Astrocyte of the spinal cord (primary cell): ENCODE results near the gene ARPC2.

ENCODE experiments used
- DNase-seq: peaks from one replicate; pipeline ENCODE4 v3.0.0; 2011; ENCODE audit warnings: low read depth, low spot score
- H3K4me3 ChIP-seq: 2 replicates; pipeline ENCODE4 v1.5.1; 2011; ENCODE audit warnings: low read depth, mild to moderate bottlenecking, low read length, moderate library complexity
- in situ Hi-C: cut with HindIII; loops from 2 replicates; pipeline ENCODE4 v1.10.0; 2017; ENCODE audit warnings: low sequenced_read_pairs
- TF ChIP-seq, protein P1 (sequence below): IDR thresholded peaks from 2 replicates; pipeline ENCODE4 v1.5.1; 2012; ENCODE audit warnings: low read depth, mild to moderate bottlenecking, low read length, inconsistent platforms

The ARPC2 gene

DNA sequence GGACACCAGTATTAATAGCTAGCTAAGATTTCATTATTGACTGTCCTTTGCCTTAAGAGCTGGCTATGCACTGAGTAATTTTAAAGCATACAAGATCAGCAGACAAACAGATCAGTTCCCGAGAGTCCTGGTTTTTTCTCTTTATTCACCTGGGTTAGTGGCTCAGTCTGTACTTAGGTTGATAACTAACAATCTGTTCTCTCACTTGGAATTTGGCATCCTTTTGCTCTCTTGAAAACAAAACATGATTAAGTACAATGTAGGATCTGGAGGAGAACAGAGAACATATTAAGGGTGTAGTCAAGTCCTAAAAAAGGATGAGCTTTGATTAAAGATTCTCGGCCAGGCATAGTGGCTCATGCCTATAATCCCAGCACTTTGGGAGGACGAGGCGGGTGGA, 16.6 kb downstream of the ARPC2 start:
- no peak for DNase-seq
- TF ChIP-seq, protein P1, sequence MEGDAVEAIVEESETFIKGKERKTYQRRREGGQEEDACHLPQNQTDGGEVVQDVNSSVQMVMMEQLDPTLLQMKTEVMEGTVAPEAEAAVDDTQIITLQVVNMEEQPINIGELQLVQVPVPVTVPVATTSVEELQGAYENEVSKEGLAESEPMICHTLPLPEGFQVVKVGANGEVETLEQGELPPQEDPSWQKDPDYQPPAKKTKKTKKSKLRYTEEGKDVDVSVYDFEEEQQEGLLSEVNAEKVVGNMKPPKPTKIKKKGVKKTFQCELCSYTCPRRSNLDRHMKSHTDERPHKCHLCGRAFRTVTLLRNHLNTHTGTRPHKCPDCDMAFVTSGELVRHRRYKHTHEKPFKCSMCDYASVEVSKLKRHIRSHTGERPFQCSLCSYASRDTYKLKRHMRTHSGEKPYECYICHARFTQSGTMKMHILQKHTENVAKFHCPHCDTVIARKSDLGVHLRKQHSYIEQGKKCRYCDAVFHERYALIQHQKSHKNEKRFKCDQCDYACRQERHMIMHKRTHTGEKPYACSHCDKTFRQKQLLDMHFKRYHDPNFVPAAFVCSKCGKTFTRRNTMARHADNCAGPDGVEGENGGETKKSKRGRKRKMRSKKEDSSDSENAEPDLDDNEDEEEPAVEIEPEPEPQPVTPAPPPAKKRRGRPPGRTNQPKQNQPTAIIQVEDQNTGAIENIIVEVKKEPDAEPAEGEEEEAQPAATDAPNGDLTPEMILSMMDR: no peak
- no peak overlapping the region for H3K4me3 ChIP-seq
- in situ Hi-C loops: no loop called here

DNA sequence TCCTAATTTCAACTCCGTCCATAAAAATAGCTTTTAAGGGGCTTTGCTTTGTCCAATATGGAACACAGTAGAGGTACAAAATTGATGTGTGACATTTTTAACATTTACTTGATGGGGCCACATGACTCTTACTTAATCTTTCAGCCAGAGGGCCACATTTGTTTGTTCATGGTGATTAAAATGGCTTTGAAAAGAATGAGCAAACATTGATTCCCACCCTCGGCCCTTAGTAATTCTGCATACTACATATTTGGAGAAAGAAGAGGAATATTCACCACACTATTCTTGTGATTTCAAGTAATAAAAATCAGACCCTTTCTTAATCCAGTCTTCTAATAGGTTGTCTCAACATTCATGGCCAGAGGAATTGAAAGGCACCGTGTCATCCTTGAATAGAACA, 17.5 kb downstream of the ARPC2 start:
- DNase-seq: no peak
- TF ChIP-seq, protein P1: no peak
- H3K4me3 ChIP-seq: no peak overlapping the region
- in situ Hi-C loops: no loop called here

DNA sequence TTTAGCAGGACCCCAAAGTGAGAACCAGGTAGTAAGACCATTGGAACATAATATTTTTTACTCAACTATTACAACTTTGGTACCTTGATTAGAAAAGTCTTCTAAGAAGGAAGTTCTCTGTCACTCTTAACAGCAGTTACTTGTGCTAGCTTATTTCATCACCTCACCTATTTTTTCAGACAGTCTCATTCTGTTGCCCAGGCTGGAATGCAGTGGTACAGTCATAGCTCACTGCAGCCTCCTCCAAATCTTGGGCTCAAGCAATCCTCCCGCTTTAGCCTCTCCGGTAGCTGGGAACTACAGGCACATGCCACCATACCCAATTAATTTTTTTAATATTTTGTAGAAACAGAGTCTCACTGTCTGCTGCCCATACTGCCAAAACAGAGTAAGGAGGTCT, 18.0 kb downstream of the ARPC2 start:
- in situ Hi-C loops: no loop called here
- H3K4me3 ChIP-seq: no peak overlapping the region
- DNase-seq: no peak
- TF ChIP-seq, protein P1: no peak

DNA sequence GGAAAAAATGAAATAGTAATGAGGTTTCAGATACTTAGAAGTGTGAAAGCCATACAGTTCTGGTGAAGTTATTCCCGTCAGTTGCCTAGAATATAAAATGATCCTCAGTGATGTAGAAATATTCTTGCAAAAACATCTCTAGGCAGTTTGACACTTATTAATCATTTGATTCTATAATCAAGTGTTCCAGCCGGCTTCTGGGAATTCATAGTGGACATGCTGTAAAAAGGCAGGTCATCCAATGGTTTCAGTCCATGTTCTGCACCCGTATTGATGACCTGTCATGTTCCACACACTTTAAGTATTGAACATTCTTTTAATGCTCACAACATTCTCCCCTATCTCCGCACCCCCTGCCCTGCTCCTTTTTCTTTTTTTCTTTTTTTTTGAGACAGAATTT, 19.8 kb downstream of the ARPC2 start:
- in situ Hi-C loops: no loop called here
- DNase-seq: no peak
- no peak overlapping the region for H3K4me3 ChIP-seq
- TF ChIP-seq, protein P1: no peak

DNA sequence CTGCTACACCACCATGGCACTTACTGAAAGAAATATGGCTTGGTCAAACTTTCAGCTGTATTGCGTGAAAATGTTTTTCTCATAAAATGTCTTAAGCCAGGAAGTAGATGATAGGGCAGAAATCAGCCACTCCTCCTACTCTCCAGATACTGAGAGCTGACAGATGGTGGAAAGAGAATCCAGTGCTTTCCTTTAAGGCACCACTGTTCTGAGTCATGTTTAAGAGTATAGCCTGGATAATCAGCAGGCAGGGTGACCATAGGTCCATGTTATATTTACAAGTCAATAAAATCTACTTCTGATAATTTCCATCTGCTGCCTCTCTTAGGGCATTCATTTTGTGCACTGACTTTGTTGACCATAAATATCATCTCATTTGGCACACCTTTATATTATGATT, 21.9 kb downstream of the ARPC2 start:
- in situ Hi-C loops: no loop called here
- no peak for DNase-seq
- no peak overlapping the region for H3K4me3 ChIP-seq
- TF ChIP-seq, protein P1: no peak

DNA sequence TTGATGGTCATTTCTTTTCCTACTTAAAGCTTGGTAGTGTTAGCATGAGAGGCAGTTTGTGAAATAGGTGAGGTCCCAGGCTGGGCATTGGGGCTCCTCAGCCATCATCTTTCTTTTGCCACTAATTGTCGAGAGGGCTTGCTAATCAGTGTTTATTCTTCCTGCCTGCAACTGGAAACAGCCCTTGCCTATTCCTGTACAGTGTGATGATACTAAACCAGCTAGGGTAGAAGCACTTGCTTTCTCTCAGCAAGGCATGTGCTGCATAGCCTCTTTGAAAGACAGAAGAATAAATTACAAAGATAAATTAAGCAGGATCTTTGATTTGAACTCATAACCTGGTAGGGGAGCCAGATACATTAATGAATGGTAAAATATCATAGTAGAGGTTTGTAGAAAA, 27.2 kb downstream of the ARPC2 start:
- DNase-seq: no peak
- TF ChIP-seq, protein P1: no peak
- in situ Hi-C loops: no loop called here
- no peak overlapping the region for H3K4me3 ChIP-seq

DNA sequence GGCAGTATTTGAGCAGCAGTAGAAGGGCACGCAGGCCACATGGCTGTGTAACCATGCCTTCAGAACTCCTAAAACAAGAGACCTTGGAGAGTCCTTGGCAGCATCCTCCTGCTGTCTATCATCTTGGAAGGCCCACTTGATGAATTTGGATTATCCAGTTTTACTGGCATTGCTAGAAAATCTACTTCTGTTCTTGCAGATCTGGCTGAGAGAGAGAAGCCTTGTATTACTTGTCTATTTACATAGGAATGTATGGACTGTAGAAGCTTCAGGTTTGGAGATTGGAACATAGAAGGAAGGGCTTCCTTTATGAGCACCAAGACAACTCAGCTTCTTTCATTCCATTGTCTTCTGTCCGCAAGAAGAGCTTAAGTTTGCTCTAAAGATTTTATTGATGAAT, 27.7 kb downstream of the ARPC2 start:
- no peak for DNase-seq
- in situ Hi-C loops: no loop called here
- H3K4me3 ChIP-seq: no peak overlapping the region

More for the DNA sequence above, 27.7 kb downstream of the ARPC2 start:
- TF ChIP-seq, protein P1: no peak
